ENCODE measurements around the gene USP9X. TPM values are rescaled to one million over a fixed set of nuclear protein-coding genes. Genes with fewer than 3 reads are reported as not detected.
"Not testable (repeated sequence)": the region's sequence is repeated elsewhere in the genome, so short reads cannot be mapped to it uniquely, and the experiment has no call there.

The USP9X gene
- total RNA-seq, 1 experiment from 2014 or later: 43.5 TPM

GRCh38 chrX:41282307-41282706, 197.1 kb downstream of the USP9X start:
- DNase-seq (ENCODE audit: low spot score): not testable (repeated sequence)

GRCh38 chrX:41285928-41286327, 200.7 kb downstream of the USP9X start:
- not testable (repeated sequence) for DNase-seq (ENCODE audit: low spot score)

Other genes starting within 250 kb of the USP9X start
- gene DDX3X, start 248.7 kb downstream of the USP9X start, total RNA-seq (2014; rRNA removed; shearing (Covaris generic)): 116 and 181 TPM in 2 replicates

Data from H4 (cell line).